H9 (cell line): Measurements from ENCODE around the gene YES1. TPM values are rescaled to one million over a fixed set of nuclear protein-coding genes. Genes with fewer than 3 reads are reported as not detected.
A peak's percentile ranks its signal among the peaks of the same experiment; 100 is the strongest.

Experiments used
- DNase-seq: peaks from one replicate; pipeline ENCODE4 v3.0.0-alpha.2; 2017
- H2AFZ ChIP-seq: one replicate; pipeline ENCODE4 v1.6.1; 2013; ENCODE audit warnings: mild to moderate bottlenecking, low read length, control low read depth, moderate library complexity
- H2AK5ac ChIP-seq: 2 replicates; pipeline ENCODE4 v1.6.1; 2013; ENCODE audit warnings: low read length, control low read depth, mixed read lengths; ENCODE audit not compliant: insufficient read length
- H2BK120ac ChIP-seq: one replicate; pipeline ENCODE4 v1.6.1; 2013; ENCODE audit warnings: low read depth, mild to moderate bottlenecking, low read length, control low read depth, inconsistent platforms; ENCODE audit not compliant: poor library complexity, severe bottlenecking
- H2BK12ac ChIP-seq: 2 replicates; pipeline ENCODE4 v1.6.1; 2013; ENCODE audit warnings: low read length, control low read depth, mixed read lengths, low read depth; ENCODE audit not compliant: insufficient read length
- H2BK15ac ChIP-seq: 2 replicates; pipeline ENCODE4 v1.6.1; 2013; ENCODE audit warnings: low read depth, low read length, control low read depth
- H2BK20ac ChIP-seq: one replicate; pipeline ENCODE4 v1.6.1; 2013; ENCODE audit warnings: low read depth, mild to moderate bottlenecking, low read length, control low read depth, inconsistent platforms; ENCODE audit not compliant: poor library complexity, severe bottlenecking
- H2BK5ac ChIP-seq: 2 replicates; pipeline ENCODE4 v1.6.1; 2013; ENCODE audit warnings: low read length, control low read depth, mixed read lengths; ENCODE audit not compliant: insufficient read length
- H3K14ac ChIP-seq: 2 replicates; pipeline ENCODE4 v1.6.1; 2013; ENCODE audit warnings: low read length, control low read depth; ENCODE audit not compliant: insufficient read depth
- H3K18ac ChIP-seq: 2 replicates; pipeline ENCODE4 v1.6.1; 2013; ENCODE audit warnings: low read depth, mild to moderate bottlenecking, mixed read lengths, low read length, control low read depth; ENCODE audit not compliant: insufficient read length
- H3K23ac ChIP-seq: 2 replicates; pipeline ENCODE4 v1.6.1; 2013; ENCODE audit warnings: low read length, control low read depth, mixed read lengths, low read depth; ENCODE audit not compliant: insufficient read length
- H3K23me2 ChIP-seq: 2 replicates; pipeline ENCODE4 v1.6.1; 2013; ENCODE audit warnings: low read depth, mild to moderate bottlenecking, mixed read lengths, low read length, control low read depth; ENCODE audit not compliant: insufficient read length, poor library complexity, severe bottlenecking
- H3K27ac ChIP-seq: 2 replicates; pipeline ENCODE4 v1.5.1; 2013; ENCODE audit warnings: low read length, control low read depth, mixed read lengths, low read depth; ENCODE audit not compliant: insufficient read length
- H3K27me3 ChIP-seq: 2 replicates; pipeline ENCODE4 v1.6.1; 2013; ENCODE audit warnings: low read length, control low read depth, inconsistent platforms; ENCODE audit not compliant: insufficient read depth
- H3K4ac ChIP-seq: 2 replicates; pipeline ENCODE4 v1.6.1; 2013; ENCODE audit warnings: low read depth, mild to moderate bottlenecking, control low read depth, inconsistent platforms, low read length, moderate library complexity
- H3K4me1 ChIP-seq: 2 replicates; pipeline ENCODE4 v1.6.1; 2013; ENCODE audit warnings: low read length, control low read depth, inconsistent platforms; ENCODE audit not compliant: insufficient read depth
- H3K4me2 ChIP-seq: 2 replicates; pipeline ENCODE4 v1.6.1; 2013; ENCODE audit warnings: low read length, control low read depth, mixed read lengths; ENCODE audit not compliant: insufficient read length, insufficient read depth
- H3K56ac ChIP-seq: 2 replicates; pipeline ENCODE4 v1.6.1; 2013; ENCODE audit warnings: low read depth, mild to moderate bottlenecking, mixed read lengths, low read length, control low read depth; ENCODE audit not compliant: insufficient read length
- H3K79me1 ChIP-seq: 2 replicates; pipeline ENCODE4 v1.6.1; 2013; ENCODE audit warnings: low read depth, mild to moderate bottlenecking, moderate library complexity, low read length, control low read depth, inconsistent platforms; ENCODE audit not compliant: insufficient read depth, poor library complexity, severe bottlenecking
- H3K79me2 ChIP-seq: 2 replicates; pipeline ENCODE4 v1.6.1; 2013; ENCODE audit warnings: low read length, control low read depth, inconsistent platforms; ENCODE audit not compliant: insufficient read depth
- H3K9ac ChIP-seq: 2 replicates; pipeline ENCODE4 v1.6.1; 2013; ENCODE audit warnings: low read length, control low read depth, mixed read lengths; ENCODE audit not compliant: insufficient read length; ENCODE audit errors: extremely low read depth
- H3K9me3 ChIP-seq: one replicate; pipeline ENCODE4 v1.6.1; 2013; ENCODE audit warnings: low read depth, low read length, inconsistent platforms; ENCODE audit not compliant: control insufficient read depth
- H3T11ph ChIP-seq: one replicate; pipeline ENCODE4 v1.6.1; 2013; ENCODE audit warnings: mild to moderate bottlenecking, low read length, control low read depth, inconsistent platforms
- H4K20me1 ChIP-seq: one replicate; pipeline ENCODE4 v1.6.1; 2013; ENCODE audit not compliant: control insufficient read depth, insufficient read length, insufficient read depth
- H4K5ac ChIP-seq: 2 replicates; pipeline ENCODE4 v1.6.1; 2013; ENCODE audit warnings: low read depth, mild to moderate bottlenecking, mixed read lengths, low read length, control low read depth; ENCODE audit not compliant: insufficient read length
- H4K8ac ChIP-seq: replicated peaks from 2 replicates; pipeline ENCODE4 v1.6.1; 2013; ENCODE audit warnings: low read length, control low read depth, mixed read lengths, low read depth; ENCODE audit not compliant: insufficient read length
- H4K91ac ChIP-seq: 2 replicates; pipeline ENCODE4 v1.6.1; 2013; ENCODE audit warnings: low read depth, mild to moderate bottlenecking, moderate library complexity, mixed read lengths, low read length, control low read depth; ENCODE audit not compliant: insufficient read length
- H3K27ac Mint-ChIP-seq, 3 experiments: 2 replicates in 2 of 3; 3 replicates in 1 of 3; pipeline ENCODE4 v1.8.0; 2020 to 2021; ENCODE audit warnings: mixed read lengths in 3 of 3, mild to moderate bottlenecking in 1 of 3, moderate library complexity in 1 of 3
- H3K27me3 Mint-ChIP-seq: 2 replicates; pipeline ENCODE4 v1.8.0; 2021; ENCODE audit warnings: low read depth, mild to moderate bottlenecking, moderate library complexity, mixed read lengths
- H3K36me3 Mint-ChIP-seq, 3 experiments: 2 replicates in 2 of 3; 3 replicates in 1 of 3; pipeline ENCODE4 v1.8.0; 2020 to 2021; ENCODE audit warnings: low read depth in 3 of 3, mixed read lengths in 3 of 3; ENCODE audit not compliant: insufficient read depth in 1 of 3
- H3K4me1 Mint-ChIP-seq, 2 experiments: 2 replicates each; pipeline ENCODE4 v1.8.0; 2020; ENCODE audit warnings: mixed read lengths in 2 of 2
- H3K4me3 Mint-ChIP-seq, 2 experiments: 2 replicates in 1 of 2; 3 replicates in 1 of 2; pipeline ENCODE4 v1.8.0; 2020 to 2021; ENCODE audit warnings: mild to moderate bottlenecking in 2 of 2, mixed read lengths in 2 of 2, moderate library complexity in 1 of 2
- H3K9me3 Mint-ChIP-seq, 2 experiments: 2 replicates in 1 of 2; 3 replicates in 1 of 2; pipeline ENCODE4 v1.8.0; 2020; ENCODE audit warnings: mild to moderate bottlenecking in 2 of 2, mixed read lengths in 2 of 2, moderate library complexity in 1 of 2
- WGBS: extraction: QIAGEN DNeasy Blood & Tissue Kit; methylation state at CpG from one replicate; pipeline ENCODE4 v1.1.7; 2013; ENCODE audit warnings: missing lambda C conversion rate, low lambda C conversion rate, mixed read lengths; ENCODE audit not compliant: insufficient read length; ENCODE audit errors: extremely low coverage; 5-methylcytosine and 5-hydroxymethylcytosine counted together
- total RNA-seq: library from RNA; stranded (reverse); gene quantifications from 2 replicates; pipeline ENCODE4 v1.2.1, GENCODE V29; 2021
- TF ChIP-seq, protein P1 (sequence below): fragments of 200-600 bp; sonication (generic); conservative IDR thresholded peaks from 3 replicates; pipeline ENCODE4 v1.8.0; 2021; ENCODE audit warnings: antibody characterized with exemption, mild to moderate bottlenecking

YES1 gene
- total RNA-seq, 1 experiment from 2014 or later = 86.9 TPM

DNA sequence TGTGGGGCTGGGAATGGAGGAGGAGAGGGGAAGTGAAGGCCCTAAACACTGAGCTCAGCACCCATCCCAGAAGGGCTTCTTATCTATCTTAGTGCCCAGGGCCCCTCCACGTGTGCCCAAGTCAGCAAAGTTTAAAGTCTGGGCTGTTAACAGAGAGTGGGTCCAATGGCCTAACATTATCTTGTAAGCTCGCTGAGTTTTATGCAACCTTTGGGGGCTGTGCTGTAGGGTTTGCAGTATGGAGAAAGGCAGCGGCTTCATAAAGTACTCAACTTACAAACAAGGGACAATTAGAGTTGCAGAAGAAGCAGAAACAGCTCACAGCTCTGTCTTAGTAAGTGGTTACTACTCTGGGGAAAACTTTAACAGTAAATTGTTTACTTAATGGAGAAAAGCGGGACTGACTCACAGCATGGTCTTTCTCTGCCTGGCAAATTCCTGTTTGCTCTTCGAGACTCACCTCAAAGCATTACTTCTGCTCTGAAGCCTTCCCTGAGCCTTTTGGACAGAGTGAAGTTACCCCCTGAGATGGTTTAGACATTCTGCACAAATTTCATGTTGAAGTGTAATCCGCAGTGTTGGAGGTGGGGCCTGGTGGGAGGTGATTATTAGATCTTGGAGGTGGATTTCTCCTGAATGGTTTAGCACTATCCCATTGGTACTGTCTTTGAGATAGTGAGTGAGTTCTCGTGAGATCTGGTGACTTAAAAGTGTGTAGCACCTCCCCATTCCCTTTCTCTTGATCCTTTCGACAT lies 108.7 kb downstream of the YES1 start:
- no peak overlapping the region for H4K5ac ChIP-seq
- no peaks in the 10 kb centered on the region for H4K20me1 ChIP-seq
- H3K4me2 ChIP-seq = no peak overlapping the region
- no peak overlapping the region for H2AK5ac ChIP-seq
- H3K27ac Mint-ChIP-seq = peak overlapping the region in 1 of 3 experiments; percentile 60; a peak in 2 of 7 replicates
- no peak overlapping the region for H3K27ac ChIP-seq
- H3K14ac ChIP-seq = no peak overlapping the region
- H3K9me3 ChIP-seq = no peaks in the 10 kb centered on the region
- H3K56ac ChIP-seq = no peak overlapping the region
- TF ChIP-seq, protein P1, sequence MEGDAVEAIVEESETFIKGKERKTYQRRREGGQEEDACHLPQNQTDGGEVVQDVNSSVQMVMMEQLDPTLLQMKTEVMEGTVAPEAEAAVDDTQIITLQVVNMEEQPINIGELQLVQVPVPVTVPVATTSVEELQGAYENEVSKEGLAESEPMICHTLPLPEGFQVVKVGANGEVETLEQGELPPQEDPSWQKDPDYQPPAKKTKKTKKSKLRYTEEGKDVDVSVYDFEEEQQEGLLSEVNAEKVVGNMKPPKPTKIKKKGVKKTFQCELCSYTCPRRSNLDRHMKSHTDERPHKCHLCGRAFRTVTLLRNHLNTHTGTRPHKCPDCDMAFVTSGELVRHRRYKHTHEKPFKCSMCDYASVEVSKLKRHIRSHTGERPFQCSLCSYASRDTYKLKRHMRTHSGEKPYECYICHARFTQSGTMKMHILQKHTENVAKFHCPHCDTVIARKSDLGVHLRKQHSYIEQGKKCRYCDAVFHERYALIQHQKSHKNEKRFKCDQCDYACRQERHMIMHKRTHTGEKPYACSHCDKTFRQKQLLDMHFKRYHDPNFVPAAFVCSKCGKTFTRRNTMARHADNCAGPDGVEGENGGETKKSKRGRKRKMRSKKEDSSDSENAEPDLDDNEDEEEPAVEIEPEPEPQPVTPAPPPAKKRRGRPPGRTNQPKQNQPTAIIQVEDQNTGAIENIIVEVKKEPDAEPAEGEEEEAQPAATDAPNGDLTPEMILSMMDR = no peak
- no peak overlapping the region for H2BK20ac ChIP-seq
- no peak overlapping the region for H3K18ac ChIP-seq
- no peaks in the 10 kb centered on the region for H3K79me1 ChIP-seq
- H3K4me3 Mint-ChIP-seq = no peak overlapping the region; a peak in 1 of 5 replicates
- DNase-seq = no peak
- H3K9ac ChIP-seq = no peak overlapping the region
- H3K27me3 Mint-ChIP-seq = no peaks in the 10 kb centered on the region
- no peak overlapping the region for H4K91ac ChIP-seq
- no peak overlapping the region for H2BK120ac ChIP-seq
- H3K36me3 Mint-ChIP-seq = peaks cover 10 to 53% (median 36%) of the 10 kb centered on the region in 3 experiments; a peak in 6 of 7 replicates
- H3K4me1 ChIP-seq = no peaks in the 10 kb centered on the region
- no peak overlapping the region for H2BK15ac ChIP-seq
- no peak overlapping the region for H2BK12ac ChIP-seq
- H2AFZ ChIP-seq = no peak overlapping the region
- H3K79me2 ChIP-seq = no peaks in the 10 kb centered on the region; the same call in 1 of the 2 replicates
- H3T11ph ChIP-seq = no peak overlapping the region
- H3K23ac ChIP-seq = no peak overlapping the region
- no peaks in the 10 kb centered on the region for H3K27me3 ChIP-seq
- no peak overlapping the region for H3K4ac ChIP-seq
- no CpG with 5 or more reads among the region's 8 CpGs for WGBS
- H3K9me3 Mint-ChIP-seq = no peaks in the 10 kb centered on the region
- no peak overlapping the region for H4K8ac ChIP-seq
- H2BK5ac ChIP-seq = no peak overlapping the region
- no peaks in the 10 kb centered on the region for H3K23me2 ChIP-seq
- no peaks in the 10 kb centered on the region for H3K4me1 Mint-ChIP-seq
